HUES48 (cell line): ENCODE data around the gene HADHA.
A peak's percentile ranks its signal among the peaks of the same experiment; 100 is the strongest.

Experiments
- H3K27ac ChIP-seq: one replicate; pipeline ENCODE4 v1.7.0; 2013; ENCODE audit warnings: low read depth, low read length, inconsistent platforms
- H3K27me3 ChIP-seq: 2 replicates; pipeline ENCODE4 v1.6.1; 2013; ENCODE audit warnings: mild to moderate bottlenecking, low read length; ENCODE audit not compliant: control insufficient read depth, insufficient read depth
- H3K36me3 ChIP-seq: 2 replicates; pipeline ENCODE4 v1.6.1; 2013; ENCODE audit warnings: low read length; ENCODE audit not compliant: control insufficient read depth, insufficient read depth
- H3K4me1 ChIP-seq: 2 replicates; pipeline ENCODE4 v1.6.1; 2013; ENCODE audit warnings: mild to moderate bottlenecking, low read length; ENCODE audit not compliant: control insufficient read depth, insufficient read depth
- H3K4me3 ChIP-seq: 2 replicates; pipeline ENCODE4 v1.5.1; 2013; ENCODE audit warnings: mild to moderate bottlenecking, low read depth, low read length
- H3K9ac ChIP-seq: 2 replicates; pipeline ENCODE4 v1.6.1; 2013; ENCODE audit warnings: mild to moderate bottlenecking, low read depth, low read length, moderate library complexity
- H3K9me3 ChIP-seq: 2 replicates; pipeline ENCODE4 v1.6.1; 2013; ENCODE audit warnings: low read length; ENCODE audit not compliant: control insufficient read depth, insufficient read depth

HADHA gene

GRCh38 chr2:26245231-26245732, 850 bp upstream of the HADHA start:
- H3K4me1 ChIP-seq = peaks cover 5% of the 10 kb centered on the region
- no peaks in the 10 kb centered on the region for H3K36me3 ChIP-seq
- no peaks in the 10 kb centered on the region for H3K9me3 ChIP-seq
- no peaks in the 10 kb centered on the region for H3K27me3 ChIP-seq
- peak overlapping the region; percentile 97 for H3K27ac ChIP-seq
- H3K4me3 ChIP-seq = peak overlapping the region; percentile 93
- peak overlapping the region; percentile 87 for H3K9ac ChIP-seq

- peaks cover 3% of the 10 kb centered on the region; the same call in 1 of the 2 replicates for H3K36me3 ChIP-seq
- no peaks in the 10 kb centered on the region for H3K9me3 ChIP-seq
- H3K9ac ChIP-seq = peak overlapping the region; percentile 87
- peak overlapping the region; percentile 93 for H3K4me3 ChIP-seq
- H3K27ac ChIP-seq = peak overlapping the region; percentile 97
- H3K27me3 ChIP-seq = no peaks in the 10 kb centered on the region
- peaks cover 5% of the 10 kb centered on the region for H3K4me1 ChIP-seq
Measured at GRCh38 chr2:26243470-26244308, 743 bp downstream of the HADHA start.

- Histone ChIP-seq H3K9me3 (no peaks in the 10 kb centered on the region), H3K4me1 (peaks cover 5% of the 10 kb centered on the region), H3K9ac (no peak overlapping the region), H3K27ac (no peak overlapping the region), H3K27me3 (no peaks in the 10 kb centered on the region), H3K4me3 (no peak overlapping the region), H3K36me3 (peaks cover 20% of the 10 kb centered on the region)
Measured at GRCh38 chr2:26241928-26242436, 2.5 kb downstream of the HADHA start.

GRCh38 chr2:26238311-26238958, 6.0 kb downstream of the HADHA start:
- Histone ChIP-seq H3K9ac (no peak overlapping the region), H3K9me3 (no peaks in the 10 kb centered on the region), H3K4me3 (no peak overlapping the region), H3K36me3 (peaks cover 53% of the 10 kb centered on the region), H3K27me3 (no peaks in the 10 kb centered on the region), H3K4me1 (no peaks in the 10 kb centered on the region), H3K27ac (no peak overlapping the region)

GRCh38 chr2:26237868-26238267, 6.6 kb downstream of the HADHA start:
- peaks cover 58% of the 10 kb centered on the region for H3K36me3 ChIP-seq
- H3K9me3 ChIP-seq = no peaks in the 10 kb centered on the region
- no peak overlapping the region for H3K9ac ChIP-seq
- no peaks in the 10 kb centered on the region for H3K4me1 ChIP-seq
- no peak overlapping the region for H3K4me3 ChIP-seq
- no peak overlapping the region for H3K27ac ChIP-seq
- H3K27me3 ChIP-seq = no peaks in the 10 kb centered on the region

GRCh38 chr2:26235089-26235488, 9.3 kb downstream of the HADHA start:
- peaks cover 84% of the 10 kb centered on the region for H3K36me3 ChIP-seq
- H3K9me3 ChIP-seq = no peaks in the 10 kb centered on the region
- H3K9ac ChIP-seq = no peak overlapping the region
- no peaks in the 10 kb centered on the region for H3K27me3 ChIP-seq
- H3K4me3 ChIP-seq = no peak overlapping the region
- no peaks in the 10 kb centered on the region for H3K4me1 ChIP-seq
- no peak overlapping the region for H3K27ac ChIP-seq

- no peaks in the 10 kb centered on the region for H3K4me1 ChIP-seq
- H3K27ac ChIP-seq = no peak overlapping the region
- H3K4me3 ChIP-seq = no peak overlapping the region
- peaks cover 6% of the 10 kb centered on the region; the same call in 1 of the 2 replicates for H3K9me3 ChIP-seq
- H3K36me3 ChIP-seq = peaks cover 92% of the 10 kb centered on the region
- no peaks in the 10 kb centered on the region for H3K27me3 ChIP-seq
- no peak overlapping the region for H3K9ac ChIP-seq
Measured at GRCh38 chr2:26230806-26231205, 13.6 kb downstream of the HADHA start.

GRCh38 chr2:26229595-26229994, 14.8 kb downstream of the HADHA start:
- H3K4me1 ChIP-seq = no peaks in the 10 kb centered on the region
- peaks cover 83% of the 10 kb centered on the region for H3K36me3 ChIP-seq
- H3K27me3 ChIP-seq = no peaks in the 10 kb centered on the region

GRCh38 chr2:26224095-26224494, 20.3 kb downstream of the HADHA start:
- no peak overlapping the region for H3K4me3 ChIP-seq

More at GRCh38 chr2:26229595-26229994, 14.8 kb downstream of the HADHA start:
- peaks cover 6% of the 10 kb centered on the region; the same call in 1 of the 2 replicates for H3K9me3 ChIP-seq
- no peak overlapping the region for H3K4me3 ChIP-seq
- H3K9ac ChIP-seq = no peak overlapping the region
- no peak overlapping the region for H3K27ac ChIP-seq

GRCh38 chr2:26223018-26223417, 21.4 kb downstream of the HADHA start:
- Histone ChIP-seq H3K9me3 (peaks cover 6% of the 10 kb centered on the region; the same call in 1 of the 2 replicates), H3K4me3 (no peak overlapping the region), H3K9ac (no peak overlapping the region), H3K27me3 (no peaks in the 10 kb centered on the region), H3K4me1 (no peaks in the 10 kb centered on the region), H3K36me3 (peaks cover 35% of the 10 kb centered on the region), H3K27ac (no peak overlapping the region)

More at GRCh38 chr2:26224095-26224494, 20.3 kb downstream of the HADHA start:
- no peaks in the 10 kb centered on the region for H3K27me3 ChIP-seq
- peaks cover 6% of the 10 kb centered on the region; the same call in 1 of the 2 replicates for H3K9me3 ChIP-seq
- H3K36me3 ChIP-seq = peaks cover 45% of the 10 kb centered on the region
- no peak overlapping the region for H3K27ac ChIP-seq
- H3K9ac ChIP-seq = no peak overlapping the region
- no peaks in the 10 kb centered on the region for H3K4me1 ChIP-seq

GRCh38 chr2:26217720-26218119, 26.7 kb downstream of the HADHA start:
- Histone ChIP-seq H3K27me3 (no peaks in the 10 kb centered on the region), H3K4me1 (no peaks in the 10 kb centered on the region), H3K27ac (no peak overlapping the region), H3K4me3 (no peak overlapping the region), H3K9me3 (no peaks in the 10 kb centered on the region), H3K9ac (no peak overlapping the region), H3K36me3 (peaks cover 50% of the 10 kb centered on the region)
